Umbilical cord (tissue), 2 donors: ENCODE results near the gene TNNT2. TPM values are rescaled to one million over a fixed set of nuclear protein-coding genes. Genes with fewer than 3 reads are reported as not detected.

Source experiments
- DNase-seq: peaks from one replicate; pipeline ENCODE4 v3.0.0-alpha.2; 2015; ENCODE audit warnings: low spot score
- total RNA-seq: library from RNA; depleted of rRNA; stranded (reverse); fragments of >200 nt; gene quantifications from one replicate; pipeline ENCODE4 v1.2.3, GENCODE V29; 2014; ENCODE audit warnings: low replicate concordance; ENCODE audit not compliant: insufficient read depth

Gene TNNT2
- total RNA-seq, 1 donor from 2014 or later: 2.6 TPM

GRCh38 chr1:201376464-201377374 is 761 bp downstream of the TNNT2 start:
- DNase-seq: peak; percentile 67

GRCh38 chr1:201376107-201376463 is 1.4 kb downstream of the TNNT2 start:
- no peak for DNase-seq

- no peak for DNase-seq
Measured at GRCh38 chr1:201375169-201375568, 2.3 kb downstream of the TNNT2 start.

- DNase-seq: no peak
Measured at GRCh38 chr1:201374364-201374763, 3.1 kb downstream of the TNNT2 start.

GRCh38 chr1:201371792-201372191 is 5.7 kb downstream of the TNNT2 start:
- DNase-seq: no peak

GRCh38 chr1:201371276-201371675 is 6.2 kb downstream of the TNNT2 start:
- peak; percentile 35 for DNase-seq

GRCh38 chr1:201370500-201370899 is 7.0 kb downstream of the TNNT2 start:
- DNase-seq: no peak

GRCh38 chr1:201369209-201369608 is 8.3 kb downstream of the TNNT2 start:
- DNase-seq: no peak

- no peak for DNase-seq
Measured at GRCh38 chr1:201366696-201367095, 10.8 kb downstream of the TNNT2 start.

GRCh38 chr1:201365251-201365650 is 12.2 kb downstream of the TNNT2 start:
- no peak for DNase-seq

- DNase-seq: no peak
Measured at GRCh38 chr1:201364808-201365105, 12.7 kb downstream of the TNNT2 start.

GRCh38 chr1:201363467-201363866 is 14.0 kb downstream of the TNNT2 start:
- DNase-seq: no peak

GRCh38 chr1:201362906-201363305 is 14.6 kb downstream of the TNNT2 start:
- DNase-seq: no peak

- no peak for DNase-seq
Measured at GRCh38 chr1:201361652-201362504, 15.6 kb downstream of the TNNT2 start.

GRCh38 chr1:201360901-201361651 is 16.4 kb downstream of the TNNT2 start:
- no peak for DNase-seq

- DNase-seq: no peak
Measured at GRCh38 chr1:201360486-201360885, 17.0 kb downstream of the TNNT2 start.

- no peak for DNase-seq
Measured at GRCh38 chr1:201359873-201360210, 17.6 kb downstream of the TNNT2 start.

- DNase-seq: no peak
Measured at GRCh38 chr1:201359031-201359872, 18.2 kb downstream of the TNNT2 start.

GRCh38 chr1:201358596-201358995 is 18.9 kb downstream of the TNNT2 start:
- DNase-seq: no peak

- no peak for DNase-seq
Measured at GRCh38 chr1:201357636-201358348, 19.7 kb downstream of the TNNT2 start.

GRCh38 chr1:201357211-201357610 is 20.3 kb downstream of the TNNT2 start:
- no peak for DNase-seq
